Stimulated activated CD4-positive, alpha-beta T cell treated with anti-CD3 and anti-CD28 coated beads, TNF-alpha, amount 100 ng/mL, for 24 hours (primary cell): ENCODE measurements around the gene KRTAP2-3.

Source experiments
- DNase-seq, 3 experiments: peaks; one replicate each; pipeline ENCODE4 v3.0.0-alpha.2; 2020; ENCODE audit warnings: low read depth in 3 of 3

KRTAP2-3 gene

DNA sequence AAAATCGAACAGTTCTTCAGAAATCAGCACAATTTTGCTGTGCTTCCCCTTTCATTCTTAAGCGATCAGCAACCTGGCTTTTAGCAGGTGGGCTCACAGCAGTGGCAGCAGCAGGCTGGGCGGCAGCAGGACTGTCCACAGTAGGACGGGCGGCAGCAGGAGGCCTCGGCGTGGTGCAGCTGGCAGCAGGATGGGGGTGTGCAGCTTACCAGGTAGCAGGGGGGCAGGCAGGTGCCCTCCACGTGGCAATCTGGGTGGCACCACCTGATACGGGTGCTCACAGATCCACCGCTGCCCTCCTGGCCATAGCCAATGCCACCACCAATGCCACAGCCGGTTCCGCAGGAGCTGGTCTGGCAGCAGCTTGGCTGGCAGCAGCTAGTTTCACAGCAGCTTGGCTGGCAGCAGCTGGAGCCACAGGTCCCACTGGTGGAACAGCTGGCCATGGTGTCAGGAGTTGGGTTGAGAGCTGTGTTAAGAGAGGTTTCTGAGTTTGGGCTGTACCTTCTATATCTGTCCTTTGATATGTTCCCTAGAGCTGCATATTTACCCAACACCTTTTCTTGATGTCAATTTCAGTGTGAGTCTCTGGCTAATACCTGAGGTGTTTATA, 30.2 kb downstream of the KRTAP2-3 start, which contains the start of gene KRTAP1-4:
Gene KRTAP1-4 (minus strand): TSS at position 563 of the 613 bp plus-strand sequence. CDS start 117 bp downstream, at position 446.
- DNase-seq, result no peak

DNA sequence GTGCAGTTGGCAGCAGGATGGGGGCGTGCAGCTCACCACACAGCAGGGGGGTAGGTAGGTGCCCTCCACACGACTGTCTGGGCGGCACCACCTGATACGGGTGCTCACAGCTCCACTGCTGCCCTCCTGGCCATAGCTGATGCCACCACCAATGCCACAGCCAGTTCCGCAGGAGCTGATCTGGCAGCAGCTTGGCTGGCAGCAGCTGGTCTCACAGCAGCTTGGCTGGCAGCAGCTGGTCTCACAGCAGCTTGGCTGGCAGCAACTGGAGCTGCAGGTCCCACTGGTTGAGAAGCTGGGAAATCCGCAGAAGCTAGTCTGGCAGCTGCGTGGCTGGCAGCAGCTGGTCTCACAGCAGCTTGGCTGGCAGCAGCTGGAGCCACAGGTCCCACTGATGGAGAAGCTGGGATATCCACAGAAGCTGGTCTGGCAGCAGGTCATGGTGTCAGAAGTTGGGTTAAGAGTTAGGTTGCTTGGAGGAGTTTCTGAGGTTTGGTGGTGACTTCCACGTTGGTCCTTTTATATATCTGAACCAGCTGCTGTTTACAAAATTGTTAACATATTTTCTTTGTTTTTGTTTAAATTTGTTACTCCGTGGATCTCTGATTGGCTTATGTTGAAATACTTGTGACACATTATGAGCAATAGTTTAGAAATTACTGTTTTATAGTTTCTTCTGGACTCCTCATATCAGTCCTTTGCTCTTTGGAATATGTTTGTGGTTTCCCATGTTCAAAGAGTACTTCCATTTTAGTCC, 33.0 kb downstream of the KRTAP2-3 start, which contains the start of gene KRTAP1-5:
Gene KRTAP1-5 (minus strand): TSS at position 494 of the 757 bp plus-strand sequence. CDS start 53 bp downstream, at position 441.
- DNase-seq, result no peak

DNA sequence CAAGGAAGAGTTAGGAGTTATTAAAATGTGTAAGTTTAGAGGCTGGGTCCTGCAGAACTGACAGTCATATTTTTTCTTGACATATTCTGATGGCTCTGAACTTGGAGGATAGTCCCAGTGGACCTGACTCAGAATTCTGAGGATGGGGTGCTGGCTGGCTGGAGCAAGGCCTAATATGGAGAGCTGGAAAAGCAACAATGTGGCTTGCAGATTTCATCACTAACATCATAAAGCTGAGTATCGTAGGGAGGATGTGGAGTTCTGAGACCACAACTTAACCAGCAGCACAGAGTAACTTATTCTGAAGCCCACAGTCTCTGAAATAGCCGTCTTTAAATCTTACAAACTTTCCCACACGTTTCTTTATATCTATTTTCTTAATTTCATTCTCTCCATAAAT, 35.2 kb downstream of the KRTAP2-3 start:
- DNase-seq, result no peak

DNA sequence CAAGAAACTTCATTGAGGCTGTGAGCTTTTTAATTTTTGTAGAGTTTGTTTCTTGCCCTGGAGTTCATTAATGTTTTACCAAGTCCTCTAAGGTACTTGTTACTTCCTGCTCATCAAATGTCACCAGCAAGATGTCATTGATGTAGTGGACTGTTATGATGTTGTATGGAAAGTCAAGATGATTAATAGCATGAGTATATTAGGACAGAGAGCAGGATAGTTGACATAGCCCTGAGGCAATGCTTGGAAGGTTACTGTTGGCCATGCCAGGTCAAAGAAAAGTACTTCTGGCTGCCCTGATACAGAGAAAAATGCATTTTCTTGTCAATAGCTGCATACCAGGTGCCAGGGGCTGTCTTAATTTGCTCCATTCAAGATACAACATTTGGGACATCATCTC, 39.6 kb downstream of the KRTAP2-3 start:
- no peak for DNase-seq

DNA sequence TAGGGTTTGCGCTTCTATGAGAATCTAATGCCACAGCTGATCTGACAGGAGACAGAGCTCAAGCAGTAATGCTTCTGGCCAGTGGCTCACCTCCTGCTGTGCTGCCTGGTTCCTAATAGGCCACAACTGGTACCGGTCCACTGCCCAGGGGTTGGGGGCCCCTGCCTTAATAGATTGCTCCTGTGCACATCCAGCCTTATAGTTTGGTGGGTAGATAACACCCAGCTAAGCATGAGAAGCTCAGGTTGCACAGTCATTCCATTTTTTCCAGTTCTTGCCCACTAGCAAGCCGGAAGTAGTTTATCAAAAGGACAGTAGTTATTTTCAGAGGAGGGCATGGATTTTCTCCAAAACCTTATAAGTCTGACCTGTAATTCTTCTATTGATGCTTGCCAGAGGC, 40.5 kb downstream of the KRTAP2-3 start:
- DNase-seq, result no peak

DNA sequence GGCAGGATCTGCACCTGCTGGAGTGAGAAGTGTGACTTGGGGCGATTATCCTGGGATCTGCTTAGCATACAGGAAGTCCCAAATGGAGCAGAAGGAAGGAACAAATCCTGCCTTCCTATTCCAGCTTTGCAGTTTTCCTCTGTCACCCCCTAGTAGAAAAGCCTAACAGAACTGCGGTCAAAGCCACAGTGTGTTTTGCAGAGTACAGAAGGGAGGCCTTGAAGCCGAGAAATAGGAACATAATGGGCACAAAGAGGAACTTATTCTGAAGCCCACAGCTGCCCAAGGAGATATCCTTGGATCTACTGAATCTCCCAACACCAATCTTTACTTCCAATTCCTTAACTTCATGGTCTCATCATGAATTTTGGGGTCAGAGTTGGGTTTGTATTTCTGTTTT, 41.4 kb downstream of the KRTAP2-3 start:
- DNase-seq, result no peak

DNA sequence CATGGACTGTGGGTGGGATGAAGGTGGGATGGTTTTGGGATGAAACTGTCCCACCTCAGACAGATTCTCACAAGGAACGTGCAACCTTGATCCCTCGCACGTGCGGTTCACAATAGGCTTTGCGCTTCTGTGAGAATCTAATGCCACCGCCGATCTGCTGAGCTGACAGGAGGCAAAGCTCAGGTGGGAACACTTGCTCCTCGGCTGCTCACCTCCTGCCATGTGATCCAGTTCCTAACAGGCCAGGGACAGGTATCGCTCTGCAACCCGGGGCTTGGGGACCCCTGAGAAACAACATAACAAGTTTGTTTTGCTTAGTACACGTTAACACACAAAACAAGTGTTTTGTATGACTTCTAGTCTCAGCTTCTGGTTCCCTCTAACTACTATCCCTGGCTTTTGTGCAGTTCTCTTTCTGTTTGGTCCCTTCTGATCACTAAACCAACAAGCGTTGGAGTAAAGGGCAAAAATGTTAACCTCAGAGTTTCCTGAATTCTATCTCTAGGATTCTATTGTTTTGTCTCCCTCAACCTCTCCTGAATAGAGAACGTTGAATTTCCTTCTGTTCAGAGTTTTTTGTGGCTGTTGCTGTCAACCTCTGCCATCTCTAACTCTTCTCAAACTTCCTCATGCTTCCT, 43.2 kb downstream of the KRTAP2-3 start:
- DNase-seq, result no peak

DNA sequence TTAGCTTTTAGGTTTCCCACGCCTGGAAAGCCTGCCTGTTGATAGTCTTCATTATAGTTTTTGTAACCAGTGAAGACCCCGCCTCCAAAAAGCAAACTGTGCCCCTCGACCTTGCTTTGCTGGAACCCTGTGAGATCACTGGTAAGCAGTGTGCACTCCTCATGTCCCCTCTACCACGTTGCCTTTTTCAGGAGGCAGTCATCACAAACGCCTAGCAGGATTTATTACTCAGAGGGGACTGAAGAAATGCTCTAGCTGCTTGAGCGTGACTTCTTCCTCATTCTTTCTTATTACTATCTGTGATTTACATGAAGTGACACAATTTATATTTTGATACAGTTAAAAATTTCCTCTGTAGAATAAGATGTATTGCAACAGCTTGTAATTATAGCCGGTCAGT, 44.5 kb downstream of the KRTAP2-3 start:
- DNase-seq, result no peak

DNA sequence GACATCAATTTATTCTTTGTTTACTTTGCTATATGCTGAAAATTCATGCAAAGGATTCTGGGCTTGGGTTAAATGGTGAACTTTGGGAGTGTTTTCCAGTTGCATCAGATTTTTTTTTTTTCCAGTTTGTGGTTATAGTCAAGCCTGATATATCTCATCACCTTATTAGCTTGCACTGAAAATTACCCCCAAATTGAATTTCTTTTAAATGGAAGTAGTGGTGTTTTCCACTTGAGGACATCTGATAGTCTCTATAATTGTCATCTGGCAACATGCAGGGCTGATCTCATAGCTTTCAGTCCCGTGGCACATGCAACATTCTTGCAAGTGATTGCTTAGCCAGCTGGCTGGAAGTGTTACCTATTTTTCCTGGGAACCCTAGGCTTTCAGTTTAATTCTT, 46.3 kb downstream of the KRTAP2-3 start:
- no peak for DNase-seq

DNA sequence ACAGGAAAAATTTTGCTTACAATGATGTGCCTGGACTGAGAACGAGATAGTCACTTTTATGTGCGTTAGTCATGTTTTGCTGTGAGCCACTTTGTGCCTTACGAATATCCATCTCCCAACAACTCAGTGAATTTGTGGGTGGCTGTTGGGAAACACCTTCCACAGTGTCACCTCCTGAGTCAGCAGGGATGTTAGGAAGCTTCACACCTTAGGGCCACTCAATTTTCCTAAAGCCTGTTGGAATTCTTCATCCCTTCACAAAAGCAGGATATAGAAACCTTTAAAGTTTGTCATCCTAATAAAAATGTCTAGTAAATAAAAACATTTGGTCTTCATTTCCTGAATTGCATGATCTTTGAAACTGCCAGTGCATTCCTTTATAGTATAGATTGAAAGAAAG, 46.7 kb downstream of the KRTAP2-3 start:
- no peak for DNase-seq

DNA sequence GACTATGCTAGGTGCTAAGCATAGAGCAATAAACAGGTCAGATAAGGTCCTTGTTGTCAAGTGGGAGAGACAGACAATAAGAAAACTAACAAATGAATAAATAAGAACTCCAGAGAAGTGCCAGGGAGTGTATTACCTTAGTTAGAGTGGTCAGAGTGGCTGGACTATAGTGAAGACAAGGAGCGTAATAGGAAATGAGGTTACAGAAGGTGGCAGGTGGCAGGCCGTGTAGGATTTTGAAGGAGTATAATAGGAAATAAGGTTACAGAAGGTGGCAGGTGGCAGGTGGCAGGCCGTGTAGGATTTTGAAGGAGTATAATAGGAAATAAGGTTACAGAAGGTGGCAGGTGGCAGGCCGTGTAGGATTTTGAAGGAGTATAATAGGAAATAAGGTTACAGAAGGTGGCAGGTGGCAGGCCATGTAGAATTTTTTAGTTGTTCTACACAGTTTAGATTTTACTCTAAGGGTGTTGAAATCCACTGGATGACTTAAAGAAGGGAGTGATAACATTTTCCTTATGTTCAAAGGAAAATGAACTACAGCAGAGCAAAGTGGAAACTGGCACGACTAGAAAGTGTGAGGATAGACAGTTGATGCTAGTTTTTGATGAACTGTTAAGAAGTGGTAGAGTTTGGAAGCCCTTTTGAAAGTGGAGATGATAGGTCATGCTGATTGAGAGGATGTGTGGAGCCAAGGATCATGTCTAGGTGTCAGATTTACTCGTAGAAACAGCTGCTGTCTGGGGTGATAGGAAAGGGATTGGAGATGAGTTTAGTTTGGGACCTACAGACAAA, 47.4 kb downstream of the KRTAP2-3 start:
- DNase-seq, result no peak

DNA sequence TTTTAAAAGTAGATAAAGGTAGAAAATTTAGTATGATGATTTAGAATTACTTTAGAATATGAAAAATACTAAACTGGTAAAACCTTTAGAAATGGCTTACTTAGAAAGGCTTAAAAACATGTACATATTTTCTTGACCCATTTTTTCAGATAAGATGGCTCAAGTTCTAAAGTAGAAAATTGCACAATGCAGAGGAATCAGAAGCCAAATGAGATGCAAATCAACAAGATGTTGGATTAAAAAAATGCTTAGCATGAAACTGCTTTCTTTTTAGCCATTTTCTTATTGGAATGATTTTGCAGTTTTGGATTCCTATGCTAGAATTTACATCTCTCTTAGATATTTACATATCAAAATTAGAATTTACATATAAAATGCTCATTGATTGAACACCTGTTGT, 49.5 kb downstream of the KRTAP2-3 start:
- DNase-seq, result no peak

DNA sequence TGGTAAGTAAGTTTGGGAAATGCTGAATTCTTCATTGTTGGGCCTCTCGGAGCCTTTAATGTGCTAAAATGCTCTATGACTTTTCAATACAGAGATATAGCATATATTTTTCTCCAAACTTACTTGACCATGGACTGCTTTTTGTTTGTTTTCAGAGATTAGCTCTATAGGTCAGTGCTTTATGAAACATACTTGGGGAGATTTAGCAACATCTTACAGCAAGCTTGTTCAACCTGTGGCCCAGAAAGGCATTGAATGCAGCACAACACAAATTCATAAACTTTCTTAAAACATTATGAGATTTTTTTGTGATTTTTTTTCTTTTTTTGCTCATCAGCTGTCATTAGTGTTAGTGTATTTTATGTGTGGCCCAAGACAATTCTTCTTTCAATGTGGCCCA, 50.0 kb downstream of the KRTAP2-3 start:
- no peak for DNase-seq

DNA sequence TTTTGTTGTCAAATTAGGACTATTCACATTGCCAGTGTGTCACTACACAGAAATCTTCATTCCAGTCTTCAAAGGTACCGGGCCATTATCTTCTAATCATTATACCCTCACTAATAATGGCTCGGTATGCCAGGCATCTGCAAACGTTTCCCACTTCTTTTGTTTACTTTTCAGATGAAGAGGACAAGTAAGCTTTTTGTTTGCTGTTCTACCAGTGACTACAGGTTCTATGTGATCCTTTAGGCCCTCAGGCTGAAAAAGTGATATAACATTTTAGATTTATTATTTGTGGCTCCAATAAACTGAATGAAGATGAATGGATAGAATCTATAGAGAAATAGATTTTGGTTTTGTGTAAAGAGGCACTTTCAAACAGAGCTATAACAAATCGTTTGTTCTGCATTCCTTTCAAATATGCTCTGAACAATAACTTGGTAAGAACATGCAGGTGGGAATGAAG, 50.6 kb downstream of the KRTAP2-3 start:
- DNase-seq, result no peak
